GM19025 (cell line): ENCODE measurements around the gene IL1RN.

Experiments
- ATAC-seq: cut with Tn5 transposase; IDR thresholded peaks from one replicate; pipeline ENCODE4 v1.9.1; 2021; ENCODE audit warnings: mild to moderate bottlenecking, low read depth, moderate library complexity; ENCODE audit not compliant: unreplicated experiment

The IL1RN gene

GRCh38 chr2:113149553-113150257 lies 22.3 kb downstream of the IL1RN start:
- no peak for ATAC-seq

GRCh38 chr2:113150258-113150601 lies 22.8 kb downstream of the IL1RN start:
- ATAC-seq, result no peak

- ATAC-seq, result no peak
Measured at GRCh38 chr2:113155331-113155730, 27.9 kb downstream of the IL1RN start.

- no peak for ATAC-seq
Measured at GRCh38 chr2:113156278-113157117, 29.1 kb downstream of the IL1RN start.

GRCh38 chr2:113157118-113157896 lies 29.9 kb downstream of the IL1RN start:
- ATAC-seq, result no peak

GRCh38 chr2:113157897-113158753 lies 30.7 kb downstream of the IL1RN start:
- no peak for ATAC-seq

- no peak for ATAC-seq
Measured at GRCh38 chr2:113158884-113159553, 31.6 kb downstream of the IL1RN start.

- ATAC-seq, result no peak
Measured at GRCh38 chr2:113160248-113160647, 32.9 kb downstream of the IL1RN start.

- no peak for ATAC-seq
Measured at GRCh38 chr2:113160962-113161361, 33.6 kb downstream of the IL1RN start.

GRCh38 chr2:113162173-113162572 lies 34.8 kb downstream of the IL1RN start:
- no peak for ATAC-seq

- no peak for ATAC-seq
Measured at GRCh38 chr2:113162869-113163268, 35.5 kb downstream of the IL1RN start.

- ATAC-seq, result no peak
Measured at GRCh38 chr2:113164215-113164929, 37.0 kb downstream of the IL1RN start.

GRCh38 chr2:113164930-113165585 lies 37.7 kb downstream of the IL1RN start:
- no peak for ATAC-seq

- no peak for ATAC-seq
Measured at GRCh38 chr2:113166187-113166645, 38.8 kb downstream of the IL1RN start.

- ATAC-seq, result no peak
Measured at GRCh38 chr2:113167115-113167932, 39.9 kb downstream of the IL1RN start.

- no peak for ATAC-seq
Measured at GRCh38 chr2:113167962-113168340, 40.6 kb downstream of the IL1RN start.

- no peak for ATAC-seq
Measured at GRCh38 chr2:113169002-113169530, 41.7 kb downstream of the IL1RN start.
